Measurements from ENCODE around the gene ADCY1.
"Not testable (repeated sequence)": the region's sequence is repeated elsewhere in the genome, so short reads cannot be mapped to it uniquely, and the experiment has no call there.

Gene ADCY1

GRCh38 chr7:45756757-45757156 lies 182.6 kb downstream of the ADCY1 start:
- DNase-seq (ENCODE audit: extremely low read depth, low read depth), result not testable (repeated sequence)
- peak; percentile 18 for TF ChIP-seq CTCF (IDR thresholded peaks at IDR 0.05; ENCODE audit: low read depth, low read length)

GRCh38 chr7:45759464-45759863 lies 185.3 kb downstream of the ADCY1 start:
- DNase-seq (ENCODE audit: extremely low read depth, low read depth), result not testable (repeated sequence)

- peak; percentile 84 for DNase-seq (ENCODE audit: extremely low read depth, low read depth)
These were observed 187.5 kb downstream of the ADCY1 start for GRCh38 chr7:45761545-45762205.

- DNase-seq (ENCODE audit: extremely low read depth, low read depth), result not testable (repeated sequence)
These were observed 188.2 kb downstream of the ADCY1 start for GRCh38 chr7:45762225-45762994.

GRCh38 chr7:45768516-45769394 lies 194.6 kb downstream of the ADCY1 start:
- DNase-seq (ENCODE audit: extremely low read depth, low read depth), result peak; percentile 94

GRCh38 chr7:45769626-45770025 lies 195.5 kb downstream of the ADCY1 start:
- DNase-seq (ENCODE audit: extremely low read depth, low read depth), result not testable (repeated sequence)

All from AG09319 (cell line).